H9 (cell line): ENCODE results near the gene FRS3. TPM values are rescaled to one million over a fixed set of nuclear protein-coding genes. Genes with fewer than 3 reads are reported as not detected.

Experiments
- DNase-seq: peaks from one replicate; pipeline ENCODE4 v3.0.0-alpha.2; 2017
- H2AFZ ChIP-seq: one replicate; pipeline ENCODE4 v1.6.1; 2013; ENCODE audit warnings: mild to moderate bottlenecking, low read length, control low read depth, moderate library complexity
- H2AK5ac ChIP-seq: 2 replicates; pipeline ENCODE4 v1.6.1; 2013; ENCODE audit warnings: low read length, control low read depth, mixed read lengths; ENCODE audit not compliant: insufficient read length
- H2BK120ac ChIP-seq: one replicate; pipeline ENCODE4 v1.6.1; 2013; ENCODE audit warnings: low read depth, mild to moderate bottlenecking, low read length, control low read depth, inconsistent platforms; ENCODE audit not compliant: poor library complexity, severe bottlenecking
- H2BK12ac ChIP-seq: 2 replicates; pipeline ENCODE4 v1.6.1; 2013; ENCODE audit warnings: low read length, control low read depth, mixed read lengths, low read depth; ENCODE audit not compliant: insufficient read length
- H2BK15ac ChIP-seq: 2 replicates; pipeline ENCODE4 v1.6.1; 2013; ENCODE audit warnings: low read depth, low read length, control low read depth
- H2BK20ac ChIP-seq: one replicate; pipeline ENCODE4 v1.6.1; 2013; ENCODE audit warnings: low read depth, mild to moderate bottlenecking, low read length, control low read depth, inconsistent platforms; ENCODE audit not compliant: poor library complexity, severe bottlenecking
- H2BK5ac ChIP-seq: 2 replicates; pipeline ENCODE4 v1.6.1; 2013; ENCODE audit warnings: low read length, control low read depth, mixed read lengths; ENCODE audit not compliant: insufficient read length
- H3K14ac ChIP-seq: 2 replicates; pipeline ENCODE4 v1.6.1; 2013; ENCODE audit warnings: low read length, control low read depth; ENCODE audit not compliant: insufficient read depth
- H3K18ac ChIP-seq: 2 replicates; pipeline ENCODE4 v1.6.1; 2013; ENCODE audit warnings: low read depth, mild to moderate bottlenecking, mixed read lengths, low read length, control low read depth; ENCODE audit not compliant: insufficient read length
- H3K23ac ChIP-seq: 2 replicates; pipeline ENCODE4 v1.6.1; 2013; ENCODE audit warnings: low read length, control low read depth, mixed read lengths, low read depth; ENCODE audit not compliant: insufficient read length
- H3K23me2 ChIP-seq: 2 replicates; pipeline ENCODE4 v1.6.1; 2013; ENCODE audit warnings: low read depth, mild to moderate bottlenecking, mixed read lengths, low read length, control low read depth; ENCODE audit not compliant: insufficient read length, poor library complexity, severe bottlenecking
- H3K27ac ChIP-seq: 2 replicates; pipeline ENCODE4 v1.5.1; 2013; ENCODE audit warnings: low read length, control low read depth, mixed read lengths, low read depth; ENCODE audit not compliant: insufficient read length
- H3K27me3 ChIP-seq: 2 replicates; pipeline ENCODE4 v1.6.1; 2013; ENCODE audit warnings: low read length, control low read depth, inconsistent platforms; ENCODE audit not compliant: insufficient read depth
- H3K4ac ChIP-seq: 2 replicates; pipeline ENCODE4 v1.6.1; 2013; ENCODE audit warnings: low read depth, mild to moderate bottlenecking, control low read depth, inconsistent platforms, low read length, moderate library complexity
- H3K4me1 ChIP-seq: 2 replicates; pipeline ENCODE4 v1.6.1; 2013; ENCODE audit warnings: low read length, control low read depth, inconsistent platforms; ENCODE audit not compliant: insufficient read depth
- H3K4me2 ChIP-seq: 2 replicates; pipeline ENCODE4 v1.6.1; 2013; ENCODE audit warnings: low read length, control low read depth, mixed read lengths; ENCODE audit not compliant: insufficient read length, insufficient read depth
- H3K56ac ChIP-seq: 2 replicates; pipeline ENCODE4 v1.6.1; 2013; ENCODE audit warnings: low read depth, mild to moderate bottlenecking, mixed read lengths, low read length, control low read depth; ENCODE audit not compliant: insufficient read length
- H3K79me1 ChIP-seq: 2 replicates; pipeline ENCODE4 v1.6.1; 2013; ENCODE audit warnings: low read depth, mild to moderate bottlenecking, moderate library complexity, low read length, control low read depth, inconsistent platforms; ENCODE audit not compliant: insufficient read depth, poor library complexity, severe bottlenecking
- H3K79me2 ChIP-seq: 2 replicates; pipeline ENCODE4 v1.6.1; 2013; ENCODE audit warnings: low read length, control low read depth, inconsistent platforms; ENCODE audit not compliant: insufficient read depth
- H3K9ac ChIP-seq: 2 replicates; pipeline ENCODE4 v1.6.1; 2013; ENCODE audit warnings: low read length, control low read depth, mixed read lengths; ENCODE audit not compliant: insufficient read length; ENCODE audit errors: extremely low read depth
- H3K9me3 ChIP-seq: one replicate; pipeline ENCODE4 v1.6.1; 2013; ENCODE audit warnings: low read depth, low read length, inconsistent platforms; ENCODE audit not compliant: control insufficient read depth
- H3T11ph ChIP-seq: one replicate; pipeline ENCODE4 v1.6.1; 2013; ENCODE audit warnings: mild to moderate bottlenecking, low read length, control low read depth, inconsistent platforms
- H4K20me1 ChIP-seq: one replicate; pipeline ENCODE4 v1.6.1; 2013; ENCODE audit not compliant: control insufficient read depth, insufficient read length, insufficient read depth
- H4K5ac ChIP-seq: 2 replicates; pipeline ENCODE4 v1.6.1; 2013; ENCODE audit warnings: low read depth, mild to moderate bottlenecking, mixed read lengths, low read length, control low read depth; ENCODE audit not compliant: insufficient read length
- H4K8ac ChIP-seq: replicated peaks from 2 replicates; pipeline ENCODE4 v1.6.1; 2013; ENCODE audit warnings: low read length, control low read depth, mixed read lengths, low read depth; ENCODE audit not compliant: insufficient read length
- H4K91ac ChIP-seq: 2 replicates; pipeline ENCODE4 v1.6.1; 2013; ENCODE audit warnings: low read depth, mild to moderate bottlenecking, moderate library complexity, mixed read lengths, low read length, control low read depth; ENCODE audit not compliant: insufficient read length
- H3K27ac Mint-ChIP-seq, 3 experiments: 2 replicates in 2 of 3; 3 replicates in 1 of 3; pipeline ENCODE4 v1.8.0; 2020 to 2021; ENCODE audit warnings: mixed read lengths in 3 of 3, mild to moderate bottlenecking in 1 of 3, moderate library complexity in 1 of 3
- H3K27me3 Mint-ChIP-seq: 2 replicates; pipeline ENCODE4 v1.8.0; 2021; ENCODE audit warnings: low read depth, mild to moderate bottlenecking, moderate library complexity, mixed read lengths
- H3K36me3 Mint-ChIP-seq, 3 experiments: 2 replicates in 2 of 3; 3 replicates in 1 of 3; pipeline ENCODE4 v1.8.0; 2020 to 2021; ENCODE audit warnings: low read depth in 3 of 3, mixed read lengths in 3 of 3; ENCODE audit not compliant: insufficient read depth in 1 of 3
- H3K4me1 Mint-ChIP-seq, 2 experiments: 2 replicates each; pipeline ENCODE4 v1.8.0; 2020; ENCODE audit warnings: mixed read lengths in 2 of 2
- H3K4me3 Mint-ChIP-seq, 2 experiments: 2 replicates in 1 of 2; 3 replicates in 1 of 2; pipeline ENCODE4 v1.8.0; 2020 to 2021; ENCODE audit warnings: mild to moderate bottlenecking in 2 of 2, mixed read lengths in 2 of 2, moderate library complexity in 1 of 2
- H3K9me3 Mint-ChIP-seq, 2 experiments: 2 replicates in 1 of 2; 3 replicates in 1 of 2; pipeline ENCODE4 v1.8.0; 2020; ENCODE audit warnings: mild to moderate bottlenecking in 2 of 2, mixed read lengths in 2 of 2, moderate library complexity in 1 of 2
- CTCF ChIP-seq: fragments of 200-600 bp; sonication (generic); conservative IDR thresholded peaks from 3 replicates; pipeline ENCODE4 v1.8.0; 2021; ENCODE audit warnings: antibody characterized with exemption, mild to moderate bottlenecking
- WGBS: extraction: QIAGEN DNeasy Blood & Tissue Kit; methylation state at CpG from one replicate; pipeline ENCODE4 v1.1.7; 2013; ENCODE audit warnings: missing lambda C conversion rate, low lambda C conversion rate, mixed read lengths; ENCODE audit not compliant: insufficient read length; ENCODE audit errors: extremely low coverage; 5-methylcytosine and 5-hydroxymethylcytosine counted together
- total RNA-seq: library from RNA; stranded (reverse); gene quantifications from 2 replicates; pipeline ENCODE4 v1.2.1, GENCODE V29; 2021

FRS3 gene
- total RNA-seq, 1 experiment from 2014 or later: 4.8 TPM

GRCh38 chr6:41734666-41735426 lies 44.9 kb downstream of the FRS3 start:
- Histone ChIP-seq H3K56ac (no peak overlapping the region), H3K4me2 (peak overlapping the region; percentile 55), H2BK20ac (no peak overlapping the region), H3K79me1 (no peaks in the 10 kb centered on the region), H3K23me2 (peaks cover 12% of the 10 kb centered on the region), H4K5ac (no peak overlapping the region), H3K4me1 (peaks cover 6% of the 10 kb centered on the region; the same call in 1 of the 2 replicates), H3T11ph (no peak overlapping the region), H3K9me3 (no peaks in the 10 kb centered on the region), H2AK5ac (no peak overlapping the region), H2AFZ (no peak overlapping the region), H2BK120ac (no peak overlapping the region), H2BK12ac (no peak overlapping the region), H3K14ac (no peak overlapping the region), H3K4ac (no peak overlapping the region), H2BK15ac (no peak overlapping the region), H4K20me1 (no peaks in the 10 kb centered on the region), H3K27me3 (no peaks in the 10 kb centered on the region), H4K91ac (no peak overlapping the region), H3K27ac (no peak overlapping the region), H3K79me2 (no peaks in the 10 kb centered on the region), H3K23ac (no peak overlapping the region), H2BK5ac (no peak overlapping the region), H3K9ac (no peak overlapping the region), H3K18ac (no peak overlapping the region), H4K8ac (no peak overlapping the region)
- no peaks in the 10 kb centered on the region; a peak in 1 of 5 replicates for H3K9me3 Mint-ChIP-seq
- H3K4me1 Mint-ChIP-seq: peaks cover 38 to 39% of the 10 kb centered on the region in 2 experiments
- H3K36me3 Mint-ChIP-seq: no peaks in the 10 kb centered on the region
- H3K4me3 Mint-ChIP-seq: peak overlapping the region; percentile 54 to 79
- TF ChIP-seq CTCF: no peak
- no CpG with 5 or more reads among the region's 76 CpGs for WGBS
- no peak overlapping the region for H3K27ac Mint-ChIP-seq
- peaks cover 32% of the 10 kb centered on the region for H3K27me3 Mint-ChIP-seq
- DNase-seq: peak; percentile 62
